NT2/D1 (cell line): Measurements from ENCODE around the gene STN1.

Source experiments
- DNase-seq: peaks from one replicate; pipeline ENCODE4 v3.0.0-alpha.2; 2011; ENCODE audit warnings: low read depth, low spot score
- H3K27me3 ChIP-seq: 2 replicates; pipeline ENCODE4 v1.6.0; 2011; ENCODE audit warnings: mild to moderate bottlenecking; ENCODE audit not compliant: insufficient read length, insufficient read depth
- H3K36me3 ChIP-seq: 2 replicates; pipeline ENCODE4 v1.6.1; 2011; ENCODE audit warnings: mild to moderate bottlenecking, low read length, mixed read lengths; ENCODE audit not compliant: insufficient read depth, insufficient read length
- H3K4me1 ChIP-seq: 2 replicates; pipeline ENCODE4 v1.5.1; 2011; ENCODE audit not compliant: insufficient read depth, insufficient read length
- H3K4me3 ChIP-seq: 2 replicates; pipeline ENCODE4 v1.5.1; 2011; ENCODE audit warnings: low read depth; ENCODE audit not compliant: insufficient read length
- H3K9ac ChIP-seq: 2 replicates; pipeline ENCODE4 v1.6.0; 2011; ENCODE audit warnings: low read depth; ENCODE audit not compliant: insufficient read length
- H3K9me3 ChIP-seq: 2 replicates; pipeline ENCODE4 v1.5.1; 2011; ENCODE audit warnings: mild to moderate bottlenecking, low read length; ENCODE audit not compliant: insufficient read depth
- SUZ12 ChIP-seq: IDR thresholded peaks from 2 replicates; pipeline ENCODE4 v1.6.1; 2011; ENCODE audit not compliant: insufficient read length, insufficient read depth; ENCODE audit errors: extremely low read depth
- YY1 ChIP-seq: IDR thresholded peaks from 2 replicates; pipeline ENCODE4 v1.6.1; 2011; ENCODE audit not compliant: insufficient read length, insufficient read depth
- ZNF274 ChIP-seq: IDR thresholded peaks from 2 replicates; pipeline ENCODE4 v1.6.1; 2011; ENCODE audit warnings: mild to moderate bottlenecking, low read depth, low read length

The STN1 gene

DNA sequence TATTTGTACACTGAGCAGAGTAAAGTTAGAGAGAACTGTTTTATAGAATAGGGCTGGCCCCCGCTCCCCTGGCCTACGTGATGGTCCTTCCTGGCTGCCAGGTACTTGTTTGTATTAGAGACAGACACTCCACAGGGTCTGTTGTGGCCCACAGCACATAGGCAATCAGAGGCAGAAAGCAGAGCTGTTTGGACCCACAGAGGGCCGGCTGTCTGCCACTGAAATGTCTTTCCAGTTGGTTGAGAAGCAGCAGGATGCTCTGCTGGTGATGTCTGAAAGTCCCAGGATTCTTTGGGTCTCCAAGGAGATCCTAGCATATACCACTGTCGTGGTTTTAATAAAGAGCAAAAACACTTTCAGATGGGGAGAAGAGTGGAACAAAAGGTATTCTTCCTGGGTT is 5.2 kb downstream of the STN1 start:
- Histone ChIP-seq H3K27me3 (no peaks in the 10 kb centered on the region), H3K9ac (no peak overlapping the region), H3K4me3 (no peak overlapping the region), H3K4me1 (no peaks in the 10 kb centered on the region), H3K36me3 (peaks cover 11% of the 10 kb centered on the region), H3K9me3 (peaks cover 18% of the 10 kb centered on the region)
- TF ChIP-seq SUZ12 (no peak), YY1 (no peak)
- no peak for DNase-seq

DNA sequence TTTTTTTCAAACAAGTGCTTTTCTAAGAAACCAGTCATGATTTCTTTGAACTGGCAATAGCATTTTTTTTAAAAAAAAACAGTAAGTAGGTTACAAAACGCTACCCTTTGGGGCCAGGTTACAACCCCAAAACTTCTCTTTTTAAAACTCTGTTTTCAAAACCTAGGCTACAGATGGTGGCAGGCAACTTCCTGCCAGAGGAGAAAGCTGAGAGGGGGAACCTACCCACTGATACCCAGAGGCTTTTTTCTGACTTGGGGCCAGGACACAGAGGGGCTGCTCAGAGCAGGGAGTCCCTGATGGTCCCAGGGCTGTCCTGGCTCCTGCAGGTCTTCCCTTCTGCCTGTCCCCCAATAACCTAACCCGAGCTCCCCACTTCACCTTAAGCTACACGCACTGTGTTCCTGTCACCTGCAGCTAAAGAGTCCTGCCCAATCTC is 6.9 kb downstream of the STN1 start:
- no peak overlapping the region for H3K4me3 ChIP-seq
- DNase-seq = no peak

DNA sequence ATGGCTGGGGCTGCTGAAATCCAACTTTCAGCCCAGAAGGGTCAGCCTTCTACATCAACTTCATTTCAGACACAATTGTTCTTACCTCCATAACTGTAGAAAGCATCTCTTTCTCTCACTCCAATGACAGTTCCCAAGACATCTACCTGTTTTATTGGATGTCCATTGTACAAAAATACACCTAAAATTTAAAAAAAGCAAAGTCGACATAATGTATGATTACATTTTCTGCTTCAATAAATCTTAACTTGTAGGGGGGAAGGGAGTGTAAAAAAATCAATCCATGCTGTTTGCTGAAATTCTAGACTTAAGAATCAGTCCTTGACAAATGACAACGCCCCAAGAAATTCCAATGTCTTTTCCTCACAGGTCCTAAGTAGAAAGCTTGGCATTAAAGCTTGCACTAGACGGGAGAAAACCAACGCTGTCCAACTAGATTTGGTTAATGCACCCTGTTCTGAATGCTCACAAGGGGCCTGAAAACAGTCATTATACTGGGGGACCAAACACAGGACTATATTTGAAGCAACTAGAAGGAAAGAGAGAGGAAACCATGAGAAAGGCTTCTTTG is 7.5 kb downstream of the STN1 start:
- Histone ChIP-seq H3K4me1 (no peaks in the 10 kb centered on the region), H3K27me3 (no peaks in the 10 kb centered on the region), H3K4me3 (no peak overlapping the region), H3K9ac (no peak overlapping the region), H3K9me3 (peaks cover 13% of the 10 kb centered on the region), H3K36me3 (peaks cover 7% of the 10 kb centered on the region)
- no peak for TF ChIP-seq YY1
- TF ChIP-seq ZNF274 = no peak
- TF ChIP-seq SUZ12 = no peak
- no peak for DNase-seq

More for the DNA sequence above, 6.9 kb downstream of the STN1 start:
- peaks cover 11% of the 10 kb centered on the region for H3K36me3 ChIP-seq
- H3K9me3 ChIP-seq = peaks cover 18% of the 10 kb centered on the region
- H3K9ac ChIP-seq = no peak overlapping the region
- no peaks in the 10 kb centered on the region for H3K4me1 ChIP-seq
- TF ChIP-seq ZNF274 = no peak
- no peak for TF ChIP-seq YY1
- no peaks in the 10 kb centered on the region for H3K27me3 ChIP-seq

DNA sequence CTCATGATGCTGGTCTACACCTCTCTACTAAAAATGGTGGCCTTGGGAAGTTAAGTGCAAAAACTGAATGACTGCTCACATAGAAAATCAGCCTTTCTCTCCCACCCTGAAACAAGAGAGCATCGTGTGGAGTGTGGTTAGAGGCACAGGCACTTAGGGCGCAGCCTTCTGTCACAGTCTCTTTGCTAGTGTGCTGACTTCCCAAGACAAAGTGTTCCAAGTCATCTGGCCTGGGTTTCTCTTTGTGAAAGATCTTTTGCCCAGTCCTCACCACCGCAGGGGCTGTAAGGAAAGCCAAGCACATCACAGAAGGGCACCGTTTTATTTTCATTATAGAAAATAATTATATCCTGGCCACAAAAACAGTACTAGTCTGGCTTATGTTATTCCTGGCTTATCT is 12.5 kb downstream of the STN1 start:
- Histone ChIP-seq H3K4me3 (no peak overlapping the region), H3K4me1 (no peaks in the 10 kb centered on the region), H3K9ac (no peak overlapping the region), H3K36me3 (peaks cover 7% of the 10 kb centered on the region), H3K9me3 (no peaks in the 10 kb centered on the region), H3K27me3 (no peaks in the 10 kb centered on the region)
- TF ChIP-seq ZNF274 (no peak), YY1 (no peak), SUZ12 (no peak)
- no peak for DNase-seq

DNA sequence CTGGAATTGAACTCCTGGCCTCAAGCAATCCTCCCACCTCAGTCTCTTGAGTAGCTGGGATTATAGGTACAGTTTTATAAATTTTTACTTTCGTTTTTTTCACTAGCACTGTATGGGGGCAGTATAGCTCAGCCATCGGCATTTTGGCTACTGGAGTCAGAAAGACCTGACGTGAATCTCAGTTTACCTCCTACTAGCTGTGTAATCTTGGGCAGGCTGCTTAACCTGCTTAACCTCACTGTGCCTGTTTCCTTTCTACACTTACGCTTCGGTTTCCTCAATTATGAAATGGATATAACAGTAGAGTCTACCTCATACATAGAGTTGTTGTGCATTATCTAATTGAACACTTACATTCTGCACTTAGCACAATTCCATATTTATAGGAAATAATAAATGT is 16.7 kb downstream of the STN1 start:
- H3K36me3 ChIP-seq = peaks cover 15% of the 10 kb centered on the region
- DNase-seq = no peak
- H3K9me3 ChIP-seq = no peaks in the 10 kb centered on the region
- TF ChIP-seq ZNF274 = no peak
- TF ChIP-seq SUZ12 = no peak
- TF ChIP-seq YY1 = no peak
- no peaks in the 10 kb centered on the region for H3K27me3 ChIP-seq
- H3K4me1 ChIP-seq = no peaks in the 10 kb centered on the region
- no peak overlapping the region for H3K9ac ChIP-seq
- H3K4me3 ChIP-seq = no peak overlapping the region

DNA sequence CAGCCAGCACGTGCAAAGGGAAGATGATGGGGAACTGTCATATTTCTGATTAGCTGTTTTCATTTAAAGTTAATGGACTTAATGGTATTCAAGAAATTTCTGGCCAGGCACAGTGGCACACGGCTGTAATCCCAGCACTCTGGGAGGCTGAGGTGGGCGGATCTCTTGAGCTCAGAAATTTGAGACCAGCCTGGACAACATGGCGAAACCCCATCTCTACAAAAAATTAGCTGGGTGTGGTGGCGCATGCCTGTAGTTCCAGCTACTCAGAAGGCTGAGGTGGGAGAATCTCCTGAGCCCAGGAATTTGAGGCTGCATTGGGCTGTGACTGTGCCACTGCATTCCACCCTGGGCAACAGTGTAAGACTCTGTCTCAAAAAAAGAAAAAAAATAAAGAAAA is 18.7 kb downstream of the STN1 start:
- no peak for DNase-seq
- TF ChIP-seq SUZ12 (no peak), ZNF274 (no peak), YY1 (no peak)
- H3K4me1 ChIP-seq = no peaks in the 10 kb centered on the region

DNA sequence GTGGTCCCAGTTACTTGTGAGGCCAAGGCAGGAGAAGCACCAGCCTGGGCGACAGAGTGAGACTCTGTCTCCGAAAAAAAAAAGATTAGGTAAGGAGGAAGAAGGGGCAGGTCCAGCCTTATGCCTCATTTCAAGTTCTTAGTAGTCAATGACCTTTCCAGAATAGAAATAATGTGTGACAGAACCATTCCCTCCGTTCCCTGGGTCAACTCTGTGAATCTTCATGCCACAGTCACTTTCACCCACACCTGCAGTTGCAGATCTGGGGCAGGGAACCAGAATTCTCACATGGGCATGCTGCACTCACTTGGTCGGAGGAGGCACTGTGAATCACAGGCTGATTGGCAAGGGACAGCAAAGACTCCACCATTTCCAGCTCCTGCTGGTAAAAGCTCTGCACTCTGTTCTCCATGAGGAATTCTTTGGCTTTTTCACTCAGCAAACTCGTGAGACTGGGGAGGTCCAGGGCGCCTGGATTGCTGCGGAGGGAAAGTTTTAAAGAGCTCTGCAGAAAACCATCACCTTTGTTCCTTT is 20.7 kb downstream of the STN1 start:
- H3K36me3 ChIP-seq = peaks cover 17% of the 10 kb centered on the region
- no peak overlapping the region for H3K4me3 ChIP-seq
- no peaks in the 10 kb centered on the region for H3K4me1 ChIP-seq
- DNase-seq = no peak
- H3K9ac ChIP-seq = no peak overlapping the region
- TF ChIP-seq YY1 = no peak
- no peak for TF ChIP-seq SUZ12
- no peak for TF ChIP-seq ZNF274
- no peaks in the 10 kb centered on the region for H3K27me3 ChIP-seq
- H3K9me3 ChIP-seq = no peaks in the 10 kb centered on the region

More for the DNA sequence above, 18.7 kb downstream of the STN1 start:
- H3K9me3 ChIP-seq = no peaks in the 10 kb centered on the region
- no peak overlapping the region for H3K4me3 ChIP-seq
- peaks cover 17% of the 10 kb centered on the region for H3K36me3 ChIP-seq
- H3K27me3 ChIP-seq = no peaks in the 10 kb centered on the region
- no peak overlapping the region for H3K9ac ChIP-seq

DNA sequence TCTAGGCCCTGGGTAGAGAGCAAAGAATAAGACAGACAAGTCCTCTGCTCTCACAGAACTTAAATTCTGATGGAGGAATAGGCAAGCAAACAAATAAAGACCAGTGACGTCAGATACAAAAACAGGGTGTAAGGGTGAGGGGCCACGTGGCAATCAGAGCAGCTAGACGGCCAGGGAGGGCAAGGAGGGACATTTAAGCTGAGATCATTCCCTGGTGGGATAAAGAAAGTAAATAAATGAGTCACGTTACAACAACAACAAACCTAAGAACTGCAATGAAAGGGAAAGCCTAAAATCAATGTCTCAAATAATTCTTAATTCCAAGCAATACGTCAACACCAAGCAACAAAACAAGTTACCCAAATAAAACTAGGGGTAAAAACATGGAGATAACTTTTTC is 21.8 kb downstream of the STN1 start:
- Histone ChIP-seq H3K9me3 (no peaks in the 10 kb centered on the region), H3K4me1 (no peaks in the 10 kb centered on the region)
- DNase-seq = no peak

More for the DNA sequence above, 21.8 kb downstream of the STN1 start:
- Histone ChIP-seq H3K27me3 (no peaks in the 10 kb centered on the region), H3K9ac (no peak overlapping the region), H3K4me3 (no peak overlapping the region), H3K36me3 (peaks cover 19% of the 10 kb centered on the region)
- TF ChIP-seq ZNF274 = no peak
- TF ChIP-seq YY1 = no peak
- no peak for TF ChIP-seq SUZ12
